ENCODE results near the gene PTPRB.

DNA sequence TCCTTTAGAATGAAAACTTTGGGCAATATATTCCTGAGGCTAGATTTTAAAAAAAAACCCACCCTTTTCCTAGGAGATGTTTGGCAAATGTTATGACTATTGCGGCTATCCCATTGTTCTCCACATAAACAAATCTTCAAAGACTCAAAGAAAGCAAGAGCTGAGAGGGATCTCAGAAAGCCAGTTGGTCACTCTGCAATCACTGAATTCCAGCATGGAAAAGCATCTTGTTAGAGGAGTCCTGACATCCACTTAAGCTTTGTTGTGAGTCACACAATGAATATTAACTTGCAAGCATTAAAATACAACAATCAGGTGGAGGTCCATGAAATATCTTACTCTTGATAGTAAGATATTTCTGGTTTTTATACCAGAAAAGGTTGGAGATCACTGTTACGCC is 11.0 kb upstream of the PTPRB start:
- TF ChIP-seq POLR2A (IDR thresholded peaks at IDR 0.05) = no peak
- TF ChIP-seq, protein P1, sequence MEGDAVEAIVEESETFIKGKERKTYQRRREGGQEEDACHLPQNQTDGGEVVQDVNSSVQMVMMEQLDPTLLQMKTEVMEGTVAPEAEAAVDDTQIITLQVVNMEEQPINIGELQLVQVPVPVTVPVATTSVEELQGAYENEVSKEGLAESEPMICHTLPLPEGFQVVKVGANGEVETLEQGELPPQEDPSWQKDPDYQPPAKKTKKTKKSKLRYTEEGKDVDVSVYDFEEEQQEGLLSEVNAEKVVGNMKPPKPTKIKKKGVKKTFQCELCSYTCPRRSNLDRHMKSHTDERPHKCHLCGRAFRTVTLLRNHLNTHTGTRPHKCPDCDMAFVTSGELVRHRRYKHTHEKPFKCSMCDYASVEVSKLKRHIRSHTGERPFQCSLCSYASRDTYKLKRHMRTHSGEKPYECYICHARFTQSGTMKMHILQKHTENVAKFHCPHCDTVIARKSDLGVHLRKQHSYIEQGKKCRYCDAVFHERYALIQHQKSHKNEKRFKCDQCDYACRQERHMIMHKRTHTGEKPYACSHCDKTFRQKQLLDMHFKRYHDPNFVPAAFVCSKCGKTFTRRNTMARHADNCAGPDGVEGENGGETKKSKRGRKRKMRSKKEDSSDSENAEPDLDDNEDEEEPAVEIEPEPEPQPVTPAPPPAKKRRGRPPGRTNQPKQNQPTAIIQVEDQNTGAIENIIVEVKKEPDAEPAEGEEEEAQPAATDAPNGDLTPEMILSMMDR (IDR thresholded peaks at IDR 0.05) = no peak

Data from testis (tissue), 2 donors.